WTC11 (cell line): ENCODE measurements around the gene LGALS7. TPM values are rescaled to one million over a fixed set of nuclear protein-coding genes. Genes with fewer than 3 reads are reported as not detected.

Source experiments
- ATAC-seq: fragments of 200-7000 bp; cut with Tn5 transposase; 2 replicates; pipeline ENCODE4 v1.10.0; 2021; ENCODE audit warnings: mild to moderate bottlenecking, moderate library complexity
- CTCF ChIA-PET: fragments of 300-600 bp; sonication (Branson Sonifier 250); formaldehyde crosslinking; loops from one replicate; lab custom pipeline; 2021; ENCODE audit warnings: antibody characterized with exemption; lab: Charles Lee
- POLR2A ChIA-PET: fragments of 350-600 bp; sonication (Branson Sonifier 250); formaldehyde crosslinking; loops from one replicate; lab custom pipeline; 2021; ENCODE audit warnings: antibody characterized with exemption; lab: Charles Lee
- DNase-seq: peaks from one replicate; pipeline ENCODE4 v3.0.0; 2021; ENCODE audit warnings: low spot score
- H3K27ac Mint-ChIP-seq: 2 replicates; pipeline ENCODE4 v1.8.0; 2021; ENCODE audit warnings: mixed read lengths
- H3K27me3 Mint-ChIP-seq: 2 replicates; pipeline ENCODE4 v1.8.0; 2021; ENCODE audit warnings: low read depth, mild to moderate bottlenecking, moderate library complexity, mixed read lengths
- H3K36me3 Mint-ChIP-seq: 2 replicates; pipeline ENCODE4 v1.8.0; 2021; ENCODE audit warnings: mixed read lengths
- H3K4me1 Mint-ChIP-seq: 2 replicates; pipeline ENCODE4 v1.8.0; 2022; ENCODE audit warnings: mixed read lengths
- H3K4me3 Mint-ChIP-seq: 2 replicates; pipeline ENCODE4 v1.8.0; 2021; ENCODE audit warnings: mild to moderate bottlenecking, moderate library complexity, mixed read lengths
- H3K9me3 Mint-ChIP-seq: 2 replicates; pipeline ENCODE4 v1.8.0; 2021; ENCODE audit warnings: mixed read lengths
- CREM ChIP-seq: sonication (generic); formaldehyde crosslinking; IDR thresholded peaks from 2 replicates; pipeline ENCODE4 v1.8.1; 2022; ENCODE audit warnings: mild to moderate bottlenecking, missing genetic modification reagents, moderate library complexity
- ESRRA ChIP-seq: sonication (generic); formaldehyde crosslinking; IDR thresholded peaks from 2 replicates; pipeline ENCODE4 v1.8.1; 2022; ENCODE audit warnings: mild to moderate bottlenecking, missing genetic modification reagents, borderline replicate concordance
- FOXP1 ChIP-seq: sonication (generic); formaldehyde crosslinking; IDR thresholded peaks from 2 replicates; pipeline ENCODE4 v1.8.0; 2022; ENCODE audit warnings: missing genetic modification reagents, mild to moderate bottlenecking, moderate library complexity, borderline replicate concordance
- NR1H2 ChIP-seq: sonication (generic); formaldehyde crosslinking; IDR thresholded peaks from 2 replicates; pipeline ENCODE4 v1.9.0; 2021; ENCODE audit warnings: mild to moderate bottlenecking, moderate library complexity, missing genetic modification reagents
- RELA ChIP-seq: sonication (generic); formaldehyde crosslinking; IDR thresholded peaks from 2 replicates; pipeline ENCODE4 v1.8.1; 2022; ENCODE audit warnings: missing genetic modification reagents, mild to moderate bottlenecking, borderline replicate concordance
- ZNF121 ChIP-seq: sonication (generic); formaldehyde crosslinking; IDR thresholded peaks from 2 replicates; pipeline ENCODE4 v1.8.0; 2023; ENCODE audit warnings: missing genetic modification reagents
- ZNF416 ChIP-seq: fragments of 250-450 bp; sonication (Bioruptor Pico); IDR thresholded peaks from 2 replicates; pipeline ENCODE4 v1.9.0; 2021; ENCODE audit warnings: mild to moderate bottlenecking, inconsistent platforms
- total RNA-seq: library from RNA; stranded (reverse); gene quantifications from 3 replicates; pipeline ENCODE4 v1.2.3, GENCODE V29; 2021
- TF ChIP-seq, protein P1 (sequence below): sonication (generic); formaldehyde crosslinking; IDR thresholded peaks from 2 replicates; pipeline ENCODE4 v1.8.0; 2022; ENCODE audit warnings: missing genetic modification reagents
- TF ChIP-seq, protein P2 (sequence below): sonication (generic); formaldehyde crosslinking; IDR thresholded peaks from 2 replicates; pipeline ENCODE4 v1.8.1; 2023; ENCODE audit warnings: mild to moderate bottlenecking, missing genetic modification reagents, moderate library complexity
- TF ChIP-seq, protein P3 (sequence below): sonication (generic); formaldehyde crosslinking; IDR thresholded peaks from 2 replicates; pipeline ENCODE4 v1.8.0; 2023; ENCODE audit warnings: missing genetic modification reagents, mild to moderate bottlenecking, borderline replicate concordance
- TF ChIP-seq, protein P4 (sequence below): sonication (generic); formaldehyde crosslinking; IDR thresholded peaks from 2 replicates; pipeline ENCODE4 v1.8.1; 2023; ENCODE audit warnings: mild to moderate bottlenecking, missing genetic modification reagents, moderate library complexity
- TF ChIP-seq, protein P5 (sequence below): sonication (generic); formaldehyde crosslinking; IDR thresholded peaks from 2 replicates; pipeline ENCODE4 v1.8.1; 2022; ENCODE audit warnings: mild to moderate bottlenecking, missing genetic modification reagents, moderate library complexity, borderline replicate concordance
- TF ChIP-seq, protein P6 (sequence below): fragments of 200-600 bp; IDR thresholded peaks from 2 replicates; pipeline ENCODE4 v1.8.0; 2022; ENCODE audit warnings: antibody characterized with exemption
- TF ChIP-seq, protein P7 (sequence below): sonication (generic); formaldehyde crosslinking; IDR thresholded peaks from 2 replicates; pipeline ENCODE4 v1.8.1; 2023; ENCODE audit warnings: mild to moderate bottlenecking, missing genetic modification reagents, borderline replicate concordance
- TF ChIP-seq, protein P8 (sequence below): sonication (generic); formaldehyde crosslinking; IDR thresholded peaks from 2 replicates; pipeline ENCODE4 v1.8.1; 2022; ENCODE audit warnings: missing genetic modification reagents, borderline replicate concordance

Gene LGALS7
- total RNA-seq, 1 experiment from 2014 or later: 2.3 TPM

DNA sequence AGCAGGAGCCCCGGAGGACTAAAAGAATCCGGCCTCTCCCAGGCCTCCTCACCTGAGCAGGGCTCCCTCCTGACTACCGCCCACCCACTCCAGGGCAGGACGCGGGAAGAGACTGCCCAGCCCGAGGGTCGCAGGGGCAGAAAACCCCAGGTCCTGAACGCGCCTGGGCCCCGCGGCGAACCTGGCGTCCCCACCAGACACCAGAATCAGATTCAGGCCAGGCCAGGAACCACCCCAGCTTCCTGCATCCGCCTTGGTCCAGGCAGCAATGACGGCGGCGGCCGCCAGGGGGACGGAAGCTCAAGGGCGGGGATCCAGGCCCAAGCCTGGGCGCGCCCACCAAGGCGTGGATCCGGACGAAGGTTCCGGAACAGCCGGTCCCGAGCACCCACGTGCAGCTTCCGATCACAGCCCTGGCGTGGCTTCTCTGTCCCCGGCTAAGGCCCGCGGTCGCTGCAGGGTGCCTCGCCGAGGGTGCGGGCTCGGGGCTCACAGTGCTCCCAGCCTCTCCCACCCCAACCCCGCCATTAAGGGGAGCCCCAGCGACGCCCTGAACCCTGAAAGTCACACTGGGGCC is 3.6 kb downstream of the LGALS7 start:
- Mint-ChIP-seq H3K36me3 (no peaks in the 10 kb centered on the region), H3K9me3 (peaks cover 3% of the 10 kb centered on the region; the same call in 1 of the 2 replicates), H3K27me3 (peaks cover 9% of the 10 kb centered on the region), H3K4me3 (peak overlapping the region; percentile 44), H3K27ac (no peak overlapping the region), H3K4me1 (peaks cover 4% of the 10 kb centered on the region)
- ChIA-PET CTCF (interaction anchor here (0.5 to 1.7 kb wide), 44 partner anchors 9 to 893 kb away, joined by 3 to 27 read pairs (median 5); partner anchors contain the start of genes ACTN4, CAPN12, CCER2 and ECH1), POLR2A (interaction anchor here (0.6 to 1.2 kb wide), 3 partner anchors 32 to 83 kb away, joined by 3 to 4 read pairs (median 4); no protein-coding TSS in a partner anchor)
- DNase-seq: peak; percentile 92
- ATAC-seq: peak; percentile 72
- TF ChIP-seq ZNF416 (no peak), ESRRA (0 out of 2 replicates have a peak, but pooled peaks have one; percentile 56), FOXP1 (CRISPR knock-in tag) (peak; percentile 48; the same call in 1 of the 2 replicates), ZNF121 (CRISPR knock-in tag) (peak; percentile 42; the same call in 1 of the 2 replicates), NR1H2 (no peak), RELA (CRISPR knock-in tag) (no peak), CREM (CRISPR knock-in tag) (peak; percentile 64)
- TF ChIP-seq, protein P1, sequence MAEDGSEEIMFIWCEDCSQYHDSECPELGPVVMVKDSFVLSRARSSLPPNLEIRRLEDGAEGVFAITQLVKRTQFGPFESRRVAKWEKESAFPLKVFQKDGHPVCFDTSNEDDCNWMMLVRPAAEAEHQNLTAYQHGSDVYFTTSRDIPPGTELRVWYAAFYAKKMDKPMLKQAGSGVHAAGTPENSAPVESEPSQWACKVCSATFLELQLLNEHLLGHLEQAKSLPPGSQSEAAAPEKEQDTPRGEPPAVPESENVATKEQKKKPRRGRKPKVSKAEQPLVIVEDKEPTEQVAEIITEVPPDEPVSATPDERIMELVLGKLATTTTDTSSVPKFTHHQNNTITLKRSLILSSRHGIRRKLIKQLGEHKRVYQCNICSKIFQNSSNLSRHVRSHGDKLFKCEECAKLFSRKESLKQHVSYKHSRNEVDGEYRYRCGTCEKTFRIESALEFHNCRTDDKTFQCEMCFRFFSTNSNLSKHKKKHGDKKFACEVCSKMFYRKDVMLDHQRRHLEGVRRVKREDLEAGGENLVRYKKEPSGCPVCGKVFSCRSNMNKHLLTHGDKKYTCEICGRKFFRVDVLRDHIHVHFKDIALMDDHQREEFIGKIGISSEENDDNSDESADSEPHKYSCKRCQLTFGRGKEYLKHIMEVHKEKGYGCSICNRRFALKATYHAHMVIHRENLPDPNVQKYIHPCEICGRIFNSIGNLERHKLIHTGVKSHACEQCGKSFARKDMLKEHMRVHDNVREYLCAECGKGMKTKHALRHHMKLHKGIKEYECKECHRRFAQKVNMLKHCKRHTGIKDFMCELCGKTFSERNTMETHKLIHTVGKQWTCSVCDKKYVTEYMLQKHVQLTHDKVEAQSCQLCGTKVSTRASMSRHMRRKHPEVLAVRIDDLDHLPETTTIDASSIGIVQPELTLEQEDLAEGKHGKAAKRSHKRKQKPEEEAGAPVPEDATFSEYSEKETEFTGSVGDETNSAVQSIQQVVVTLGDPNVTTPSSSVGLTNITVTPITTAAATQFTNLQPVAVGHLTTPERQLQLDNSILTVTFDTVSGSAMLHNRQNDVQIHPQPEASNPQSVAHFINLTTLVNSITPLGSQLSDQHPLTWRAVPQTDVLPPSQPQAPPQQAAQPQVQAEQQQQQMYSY (CRISPR knock-in tag): peak; percentile 61
- TF ChIP-seq, protein P2, sequence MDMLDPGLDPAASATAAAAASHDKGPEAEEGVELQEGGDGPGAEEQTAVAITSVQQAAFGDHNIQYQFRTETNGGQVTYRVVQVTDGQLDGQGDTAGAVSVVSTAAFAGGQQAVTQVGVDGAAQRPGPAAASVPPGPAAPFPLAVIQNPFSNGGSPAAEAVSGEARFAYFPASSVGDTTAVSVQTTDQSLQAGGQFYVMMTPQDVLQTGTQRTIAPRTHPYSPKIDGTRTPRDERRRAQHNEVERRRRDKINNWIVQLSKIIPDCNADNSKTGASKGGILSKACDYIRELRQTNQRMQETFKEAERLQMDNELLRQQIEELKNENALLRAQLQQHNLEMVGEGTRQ: no peak
- TF ChIP-seq, protein P3, sequence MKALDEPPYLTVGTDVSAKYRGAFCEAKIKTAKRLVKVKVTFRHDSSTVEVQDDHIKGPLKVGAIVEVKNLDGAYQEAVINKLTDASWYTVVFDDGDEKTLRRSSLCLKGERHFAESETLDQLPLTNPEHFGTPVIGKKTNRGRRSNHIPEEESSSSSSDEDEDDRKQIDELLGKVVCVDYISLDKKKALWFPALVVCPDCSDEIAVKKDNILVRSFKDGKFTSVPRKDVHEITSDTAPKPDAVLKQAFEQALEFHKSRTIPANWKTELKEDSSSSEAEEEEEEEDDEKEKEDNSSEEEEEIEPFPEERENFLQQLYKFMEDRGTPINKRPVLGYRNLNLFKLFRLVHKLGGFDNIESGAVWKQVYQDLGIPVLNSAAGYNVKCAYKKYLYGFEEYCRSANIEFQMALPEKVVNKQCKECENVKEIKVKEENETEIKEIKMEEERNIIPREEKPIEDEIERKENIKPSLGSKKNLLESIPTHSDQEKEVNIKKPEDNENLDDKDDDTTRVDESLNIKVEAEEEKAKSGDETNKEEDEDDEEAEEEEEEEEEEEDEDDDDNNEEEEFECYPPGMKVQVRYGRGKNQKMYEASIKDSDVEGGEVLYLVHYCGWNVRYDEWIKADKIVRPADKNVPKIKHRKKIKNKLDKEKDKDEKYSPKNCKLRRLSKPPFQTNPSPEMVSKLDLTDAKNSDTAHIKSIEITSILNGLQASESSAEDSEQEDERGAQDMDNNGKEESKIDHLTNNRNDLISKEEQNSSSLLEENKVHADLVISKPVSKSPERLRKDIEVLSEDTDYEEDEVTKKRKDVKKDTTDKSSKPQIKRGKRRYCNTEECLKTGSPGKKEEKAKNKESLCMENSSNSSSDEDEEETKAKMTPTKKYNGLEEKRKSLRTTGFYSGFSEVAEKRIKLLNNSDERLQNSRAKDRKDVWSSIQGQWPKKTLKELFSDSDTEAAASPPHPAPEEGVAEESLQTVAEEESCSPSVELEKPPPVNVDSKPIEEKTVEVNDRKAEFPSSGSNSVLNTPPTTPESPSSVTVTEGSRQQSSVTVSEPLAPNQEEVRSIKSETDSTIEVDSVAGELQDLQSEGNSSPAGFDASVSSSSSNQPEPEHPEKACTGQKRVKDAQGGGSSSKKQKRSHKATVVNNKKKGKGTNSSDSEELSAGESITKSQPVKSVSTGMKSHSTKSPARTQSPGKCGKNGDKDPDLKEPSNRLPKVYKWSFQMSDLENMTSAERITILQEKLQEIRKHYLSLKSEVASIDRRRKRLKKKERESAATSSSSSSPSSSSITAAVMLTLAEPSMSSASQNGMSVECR: peak; percentile 84; the same call in 1 of the 2 replicates
- TF ChIP-seq, protein P4, sequence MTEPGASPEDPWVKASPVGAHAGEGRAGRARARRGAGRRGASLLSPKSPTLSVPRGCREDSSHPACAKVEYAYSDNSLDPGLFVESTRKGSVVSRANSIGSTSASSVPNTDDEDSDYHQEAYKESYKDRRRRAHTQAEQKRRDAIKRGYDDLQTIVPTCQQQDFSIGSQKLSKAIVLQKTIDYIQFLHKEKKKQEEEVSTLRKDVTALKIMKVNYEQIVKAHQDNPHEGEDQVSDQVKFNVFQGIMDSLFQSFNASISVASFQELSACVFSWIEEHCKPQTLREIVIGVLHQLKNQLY (CRISPR knock-in tag): peak; percentile 55; the same call in 1 of the 2 replicates
- TF ChIP-seq, protein P5, sequence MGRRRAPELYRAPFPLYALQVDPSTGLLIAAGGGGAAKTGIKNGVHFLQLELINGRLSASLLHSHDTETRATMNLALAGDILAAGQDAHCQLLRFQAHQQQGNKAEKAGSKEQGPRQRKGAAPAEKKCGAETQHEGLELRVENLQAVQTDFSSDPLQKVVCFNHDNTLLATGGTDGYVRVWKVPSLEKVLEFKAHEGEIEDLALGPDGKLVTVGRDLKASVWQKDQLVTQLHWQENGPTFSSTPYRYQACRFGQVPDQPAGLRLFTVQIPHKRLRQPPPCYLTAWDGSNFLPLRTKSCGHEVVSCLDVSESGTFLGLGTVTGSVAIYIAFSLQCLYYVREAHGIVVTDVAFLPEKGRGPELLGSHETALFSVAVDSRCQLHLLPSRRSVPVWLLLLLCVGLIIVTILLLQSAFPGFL (CRISPR knock-in tag): no peak
- TF ChIP-seq, protein P6, sequence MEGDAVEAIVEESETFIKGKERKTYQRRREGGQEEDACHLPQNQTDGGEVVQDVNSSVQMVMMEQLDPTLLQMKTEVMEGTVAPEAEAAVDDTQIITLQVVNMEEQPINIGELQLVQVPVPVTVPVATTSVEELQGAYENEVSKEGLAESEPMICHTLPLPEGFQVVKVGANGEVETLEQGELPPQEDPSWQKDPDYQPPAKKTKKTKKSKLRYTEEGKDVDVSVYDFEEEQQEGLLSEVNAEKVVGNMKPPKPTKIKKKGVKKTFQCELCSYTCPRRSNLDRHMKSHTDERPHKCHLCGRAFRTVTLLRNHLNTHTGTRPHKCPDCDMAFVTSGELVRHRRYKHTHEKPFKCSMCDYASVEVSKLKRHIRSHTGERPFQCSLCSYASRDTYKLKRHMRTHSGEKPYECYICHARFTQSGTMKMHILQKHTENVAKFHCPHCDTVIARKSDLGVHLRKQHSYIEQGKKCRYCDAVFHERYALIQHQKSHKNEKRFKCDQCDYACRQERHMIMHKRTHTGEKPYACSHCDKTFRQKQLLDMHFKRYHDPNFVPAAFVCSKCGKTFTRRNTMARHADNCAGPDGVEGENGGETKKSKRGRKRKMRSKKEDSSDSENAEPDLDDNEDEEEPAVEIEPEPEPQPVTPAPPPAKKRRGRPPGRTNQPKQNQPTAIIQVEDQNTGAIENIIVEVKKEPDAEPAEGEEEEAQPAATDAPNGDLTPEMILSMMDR: peak; percentile 86
- TF ChIP-seq, protein P7, sequence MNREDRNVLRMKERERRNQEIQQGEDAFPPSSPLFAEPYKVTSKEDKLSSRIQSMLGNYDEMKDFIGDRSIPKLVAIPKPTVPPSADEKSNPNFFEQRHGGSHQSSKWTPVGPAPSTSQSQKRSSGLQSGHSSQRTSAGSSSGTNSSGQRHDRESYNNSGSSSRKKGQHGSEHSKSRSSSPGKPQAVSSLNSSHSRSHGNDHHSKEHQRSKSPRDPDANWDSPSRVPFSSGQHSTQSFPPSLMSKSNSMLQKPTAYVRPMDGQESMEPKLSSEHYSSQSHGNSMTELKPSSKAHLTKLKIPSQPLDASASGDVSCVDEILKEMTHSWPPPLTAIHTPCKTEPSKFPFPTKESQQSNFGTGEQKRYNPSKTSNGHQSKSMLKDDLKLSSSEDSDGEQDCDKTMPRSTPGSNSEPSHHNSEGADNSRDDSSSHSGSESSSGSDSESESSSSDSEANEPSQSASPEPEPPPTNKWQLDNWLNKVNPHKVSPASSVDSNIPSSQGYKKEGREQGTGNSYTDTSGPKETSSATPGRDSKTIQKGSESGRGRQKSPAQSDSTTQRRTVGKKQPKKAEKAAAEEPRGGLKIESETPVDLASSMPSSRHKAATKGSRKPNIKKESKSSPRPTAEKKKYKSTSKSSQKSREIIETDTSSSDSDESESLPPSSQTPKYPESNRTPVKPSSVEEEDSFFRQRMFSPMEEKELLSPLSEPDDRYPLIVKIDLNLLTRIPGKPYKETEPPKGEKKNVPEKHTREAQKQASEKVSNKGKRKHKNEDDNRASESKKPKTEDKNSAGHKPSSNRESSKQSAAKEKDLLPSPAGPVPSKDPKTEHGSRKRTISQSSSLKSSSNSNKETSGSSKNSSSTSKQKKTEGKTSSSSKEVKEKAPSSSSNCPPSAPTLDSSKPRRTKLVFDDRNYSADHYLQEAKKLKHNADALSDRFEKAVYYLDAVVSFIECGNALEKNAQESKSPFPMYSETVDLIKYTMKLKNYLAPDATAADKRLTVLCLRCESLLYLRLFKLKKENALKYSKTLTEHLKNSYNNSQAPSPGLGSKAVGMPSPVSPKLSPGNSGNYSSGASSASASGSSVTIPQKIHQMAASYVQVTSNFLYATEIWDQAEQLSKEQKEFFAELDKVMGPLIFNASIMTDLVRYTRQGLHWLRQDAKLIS (CRISPR knock-in tag): no peak
- TF ChIP-seq, protein P8, sequence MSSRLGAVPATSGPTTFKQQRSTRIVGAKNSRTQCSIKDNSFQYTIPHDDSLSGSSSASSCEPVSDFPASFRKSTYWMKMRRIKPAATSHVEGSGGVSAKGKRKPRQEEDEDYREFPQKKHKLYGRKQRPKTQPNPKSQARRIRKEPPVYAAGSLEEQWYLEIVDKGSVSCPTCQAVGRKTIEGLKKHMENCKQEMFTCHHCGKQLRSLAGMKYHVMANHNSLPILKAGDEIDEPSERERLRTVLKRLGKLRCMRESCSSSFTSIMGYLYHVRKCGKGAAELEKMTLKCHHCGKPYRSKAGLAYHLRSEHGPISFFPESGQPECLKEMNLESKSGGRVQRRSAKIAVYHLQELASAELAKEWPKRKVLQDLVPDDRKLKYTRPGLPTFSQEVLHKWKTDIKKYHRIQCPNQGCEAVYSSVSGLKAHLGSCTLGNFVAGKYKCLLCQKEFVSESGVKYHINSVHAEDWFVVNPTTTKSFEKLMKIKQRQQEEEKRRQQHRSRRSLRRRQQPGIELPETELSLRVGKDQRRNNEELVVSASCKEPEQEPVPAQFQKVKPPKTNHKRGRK (CRISPR knock-in tag): no peak
